ENCODE measurements around the gene PHACTR3.

The PHACTR3 gene

GRCh38 chr20:59623133-59623532, 18.8 kb downstream of the PHACTR3 start:
- no peak for FAIRE-seq

DNA sequence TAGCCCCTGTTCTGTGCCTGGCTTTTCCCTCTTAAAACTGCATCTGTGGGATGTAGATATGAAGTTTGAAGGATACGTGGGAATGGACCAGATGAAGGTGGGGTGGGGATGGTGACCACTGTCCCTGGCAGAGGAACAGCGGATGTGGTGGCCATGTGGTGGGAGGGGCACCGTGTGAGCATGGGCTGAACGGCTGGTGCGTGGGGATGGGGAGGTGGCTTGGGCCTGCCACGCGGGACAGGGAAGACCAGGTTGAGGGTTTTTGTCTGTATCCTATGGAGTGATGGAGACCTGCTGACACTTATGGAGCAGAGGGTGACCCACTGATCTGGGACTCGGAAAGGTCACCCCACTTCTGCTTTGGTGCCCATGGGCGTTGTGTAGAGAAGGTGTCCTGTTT, 19.2 kb downstream of the PHACTR3 start:
- FAIRE-seq: no peak

DNA sequence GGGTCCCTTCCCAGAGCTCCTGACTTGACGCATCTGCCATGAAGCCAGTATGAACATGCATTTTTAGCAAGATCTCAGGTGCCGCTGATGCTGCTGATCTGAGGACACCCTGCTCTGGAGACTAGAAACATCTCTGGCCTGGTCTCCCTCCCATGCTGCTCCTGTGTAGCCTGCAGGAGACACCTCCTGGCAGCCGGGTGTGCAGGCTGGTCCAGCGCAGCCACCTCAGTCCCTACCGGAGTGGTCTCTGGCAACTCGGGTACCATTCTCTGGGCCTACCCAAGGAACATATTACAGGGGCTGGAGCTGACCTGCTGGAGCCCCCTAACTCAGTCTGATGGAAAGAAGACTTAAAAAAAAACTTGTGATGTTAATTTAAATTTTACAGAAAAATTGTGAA, 20.1 kb downstream of the PHACTR3 start:
- no peak for FAIRE-seq

DNA sequence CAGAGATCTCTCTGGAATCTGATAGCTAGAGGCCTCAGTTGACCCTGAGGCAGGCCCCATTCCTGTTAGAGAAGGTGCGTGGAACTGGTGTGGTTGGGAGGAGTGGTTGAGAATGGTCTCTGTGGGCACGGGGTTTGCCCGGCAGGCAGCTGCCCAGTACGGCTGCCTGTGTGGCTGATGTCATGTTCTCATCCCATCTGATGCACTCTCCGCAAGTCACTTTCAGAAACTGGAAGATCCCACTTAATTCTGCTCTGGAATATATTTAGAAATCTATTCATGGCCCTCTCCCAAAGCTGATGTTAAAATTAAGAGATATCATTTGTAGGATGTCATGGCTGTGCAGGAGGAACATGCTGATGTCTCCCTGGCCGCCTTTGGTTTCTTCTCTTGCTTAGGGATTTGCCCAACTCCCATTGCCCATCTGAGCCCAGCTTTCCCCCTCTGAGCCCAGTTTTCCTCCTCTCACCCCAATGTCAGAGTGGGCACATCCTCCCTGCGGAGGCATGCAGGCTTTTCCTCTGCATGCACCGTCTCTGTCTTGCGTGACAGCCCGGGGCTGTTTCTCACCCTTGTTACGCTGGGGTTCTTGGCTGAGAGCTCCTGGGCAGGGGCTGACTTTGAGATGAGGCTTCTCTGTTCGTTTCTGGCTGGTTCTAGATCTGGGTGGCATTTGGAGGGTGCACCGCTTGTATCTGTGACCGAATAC, 21.0 kb downstream of the PHACTR3 start:
- FAIRE-seq: no peak

GRCh38 chr20:59627298-59627697, 23.0 kb downstream of the PHACTR3 start:
- no peak for FAIRE-seq

DNA sequence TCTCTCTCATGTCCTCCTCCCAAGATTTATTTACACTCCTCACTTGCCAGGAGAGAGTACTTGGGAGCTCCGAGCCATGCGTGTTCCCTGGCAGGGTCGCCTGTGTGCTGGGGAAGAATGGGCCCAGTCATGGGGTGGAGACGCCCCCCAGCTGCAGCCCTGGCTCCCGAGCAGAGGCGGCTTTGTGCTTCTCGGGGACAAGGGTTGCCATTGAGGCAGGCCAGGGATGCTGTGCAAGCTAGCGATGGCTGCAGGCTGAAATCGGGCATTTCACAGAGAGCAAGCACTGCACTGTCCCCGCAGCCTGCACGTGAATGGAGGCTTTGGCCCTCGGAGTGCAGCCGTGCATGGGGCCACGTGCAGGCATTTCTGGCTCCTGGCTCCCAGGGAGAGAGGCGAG, 23.8 kb downstream of the PHACTR3 start:
- FAIRE-seq: no peak

GRCh38 chr20:59629141-59630045, 25.1 kb downstream of the PHACTR3 start:
- no peak for FAIRE-seq

GRCh38 chr20:59630526-59630925, 26.2 kb downstream of the PHACTR3 start:
- FAIRE-seq: no peak

GRCh38 chr20:59631751-59632540, 27.6 kb downstream of the PHACTR3 start:
- no peak for FAIRE-seq

DNA sequence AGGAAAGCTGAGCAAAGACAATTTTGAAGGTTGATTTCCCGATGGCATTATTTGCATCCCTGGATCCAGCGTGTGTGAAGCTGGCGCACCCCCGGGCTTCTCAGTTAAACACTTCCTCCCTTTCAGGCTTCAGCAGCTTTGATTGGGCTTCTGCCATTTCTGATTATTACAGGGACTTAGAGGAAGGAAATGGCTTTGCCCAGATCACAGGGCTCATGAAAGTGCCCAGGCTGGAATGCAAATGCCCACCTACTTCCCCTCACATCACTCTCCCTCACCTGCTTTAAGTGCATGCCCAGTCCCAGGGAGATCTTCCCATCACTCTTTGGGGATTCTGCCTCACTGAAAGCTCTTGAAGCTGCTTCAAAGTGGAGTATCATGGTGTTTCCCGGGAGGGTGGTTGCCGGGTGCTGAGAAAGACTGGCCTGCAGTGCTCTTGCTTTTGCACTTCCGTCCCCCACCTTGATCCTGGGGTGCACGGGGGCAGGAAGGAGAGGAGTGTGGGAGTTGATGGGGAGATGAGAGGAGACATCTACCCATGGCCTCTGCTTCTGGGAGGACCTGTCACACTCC, 28.3 kb downstream of the PHACTR3 start:
- no peak for FAIRE-seq

DNA sequence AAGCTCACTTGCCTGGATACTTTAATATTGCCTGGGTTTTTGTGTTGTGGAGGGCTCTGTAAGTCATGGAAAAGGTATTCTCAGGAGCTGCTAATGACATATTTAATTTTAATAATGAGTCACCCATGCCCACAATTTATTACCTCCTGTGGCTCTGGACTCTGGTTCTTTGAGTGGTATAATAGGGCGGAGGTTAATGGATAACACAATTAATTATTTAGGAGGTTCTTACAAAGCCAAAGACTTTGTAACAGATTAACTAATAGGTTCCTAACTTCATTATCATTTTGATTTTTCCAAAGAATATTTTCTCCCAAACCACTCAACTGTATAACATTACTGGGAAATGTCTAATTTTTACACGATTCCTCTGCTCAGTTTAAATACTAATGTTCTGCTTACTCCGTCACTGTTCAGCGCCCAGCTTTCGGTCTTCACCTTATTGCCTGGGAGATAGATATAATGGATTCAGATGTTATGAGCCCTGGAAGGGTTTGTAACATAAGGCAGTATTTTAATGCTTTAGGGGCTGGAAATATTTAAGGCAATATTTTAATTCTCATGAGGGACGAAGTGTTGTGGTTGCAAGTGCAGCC, 29.4 kb downstream of the PHACTR3 start:
- no peak for FAIRE-seq

- no peak for FAIRE-seq
Measured at GRCh38 chr20:59634435-59635005, 30.2 kb downstream of the PHACTR3 start.

DNA sequence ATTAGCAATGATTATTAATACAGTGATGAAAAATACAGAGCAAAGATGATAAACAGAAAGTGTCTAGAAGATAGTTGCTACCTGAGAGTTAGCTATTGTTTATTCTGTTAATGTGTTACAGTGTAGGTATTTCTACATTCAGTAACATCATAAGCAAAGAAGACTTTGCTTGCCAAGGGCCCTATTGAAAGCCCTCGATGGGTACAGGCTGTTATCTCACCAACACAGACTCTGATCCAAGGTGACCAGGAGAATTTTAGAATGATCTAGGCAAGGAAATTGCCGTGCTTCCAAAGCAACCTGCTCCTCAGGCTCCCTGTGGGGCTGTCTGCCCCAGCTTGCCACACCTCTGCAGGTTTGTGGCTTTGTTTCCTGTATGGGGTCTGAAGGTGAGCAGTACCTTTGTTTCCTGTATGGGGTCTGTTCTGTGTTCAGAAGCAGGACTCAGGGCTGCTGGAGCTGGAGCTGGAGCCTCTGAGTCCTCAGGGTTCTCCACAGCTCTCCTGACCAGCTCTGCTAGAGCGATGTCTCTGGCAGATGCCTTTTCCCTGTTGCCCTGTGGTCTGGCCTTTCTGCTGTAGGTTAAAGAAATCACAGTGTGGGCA, 32.5 kb downstream of the PHACTR3 start:
- FAIRE-seq: no peak

GRCh38 chr20:59640267-59640666, 35.9 kb downstream of the PHACTR3 start:
- no peak for FAIRE-seq

DNA sequence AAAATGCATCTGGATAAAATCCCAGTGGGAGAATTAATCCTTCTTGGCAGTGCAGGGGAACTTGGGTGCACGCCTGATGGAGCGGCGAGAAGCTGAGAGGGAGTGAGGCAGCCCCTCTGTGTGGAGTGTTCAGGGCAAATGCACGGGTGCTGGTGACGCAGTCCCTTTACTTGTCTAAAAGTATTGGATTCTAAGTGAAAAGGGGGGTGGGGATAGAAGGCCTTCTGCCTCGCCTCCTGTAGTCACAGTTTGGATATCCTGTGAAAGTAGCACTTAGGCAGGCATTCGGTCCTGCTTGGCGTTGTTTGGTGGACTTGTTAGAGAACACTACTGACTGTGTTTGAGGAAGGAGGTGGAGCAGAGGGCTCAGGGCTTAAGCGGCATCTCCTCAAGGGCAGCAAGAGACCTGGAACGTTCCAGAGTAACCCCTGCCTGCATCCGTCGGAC, 39.3 kb downstream of the PHACTR3 start:
- FAIRE-seq: no peak

GRCh38 chr20:59644371-59644939, 40.1 kb downstream of the PHACTR3 start:
- no peak for FAIRE-seq

DNA sequence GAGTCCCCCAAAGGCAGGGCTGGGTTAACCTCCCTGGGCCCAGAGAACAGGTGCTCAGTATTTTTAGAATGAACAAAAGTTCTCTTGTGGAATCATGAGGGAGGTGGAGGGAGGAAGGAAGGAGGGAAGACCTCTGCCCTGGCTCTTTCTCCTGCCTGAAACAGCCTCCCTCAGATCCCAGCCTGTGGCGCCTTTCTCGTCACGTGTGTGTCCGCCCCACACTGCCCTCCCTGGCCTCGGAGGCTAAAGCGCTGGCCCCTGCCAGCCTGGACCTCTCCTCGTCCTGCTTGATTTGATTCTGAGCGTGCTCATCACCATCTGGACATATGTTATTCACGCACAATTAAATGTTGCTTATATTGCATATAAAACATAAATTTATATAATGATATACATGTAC, 40.9 kb downstream of the PHACTR3 start:
- FAIRE-seq: no peak

DNA sequence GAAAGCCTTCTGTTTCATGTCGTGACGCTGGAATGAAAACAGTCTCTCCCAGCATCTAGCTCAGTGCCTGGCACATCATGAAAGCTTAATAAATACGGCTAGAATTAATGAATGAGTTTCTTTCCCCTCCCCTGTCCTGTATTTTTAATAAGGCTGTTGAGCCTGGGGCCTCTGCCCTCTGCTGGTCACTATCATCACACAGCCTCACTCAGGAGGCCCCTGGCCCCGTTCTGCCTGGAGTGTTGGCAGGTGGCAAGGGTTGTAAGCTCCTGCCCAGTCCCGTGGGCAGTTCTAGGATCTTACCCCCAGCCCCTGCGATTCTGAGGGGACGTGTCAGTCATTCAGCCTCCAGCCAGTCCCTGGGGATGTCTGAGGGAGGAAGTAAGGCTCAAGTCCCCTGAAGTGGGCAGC, 41.4 kb downstream of the PHACTR3 start:
- FAIRE-seq: no peak

GRCh38 chr20:59646487-59646886, 42.1 kb downstream of the PHACTR3 start:
- FAIRE-seq: no peak

GRCh38 chr20:59647271-59647670, 42.9 kb downstream of the PHACTR3 start:
- no peak for FAIRE-seq

DNA sequence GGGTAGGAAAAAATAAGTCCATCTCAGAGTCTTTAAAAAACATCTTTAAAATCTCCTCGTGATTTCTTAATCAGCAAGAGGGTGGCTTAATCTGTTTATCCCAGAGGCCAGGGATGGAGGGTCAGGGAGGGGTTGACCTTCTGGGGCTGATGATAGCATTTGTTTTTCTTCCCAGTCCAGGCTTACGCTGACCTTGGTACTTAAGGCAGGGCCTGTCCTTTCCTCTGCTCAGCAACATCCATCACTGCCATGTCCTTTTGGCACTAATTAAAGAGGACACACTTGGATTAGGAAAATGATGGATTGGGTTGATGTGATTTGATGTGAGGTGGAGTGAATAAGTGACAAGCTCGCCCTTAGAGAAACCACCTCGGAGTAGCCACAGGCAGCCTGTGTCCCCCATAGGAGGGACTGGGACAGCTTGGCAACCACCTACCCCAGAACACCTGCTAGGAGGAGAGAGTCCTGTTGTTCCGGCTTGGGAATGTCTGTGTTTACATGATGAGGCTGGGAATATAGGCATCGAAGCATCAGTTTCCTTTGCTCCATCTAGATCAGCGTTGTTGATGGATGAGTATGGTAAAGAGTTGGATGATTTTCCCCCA, 44.2 kb downstream of the PHACTR3 start:
- FAIRE-seq: no peak

Data from islet of Langerhans (tissue), 1 donor.